SK-N-SH (cell line): ENCODE results near the gene ATXN10. TPM values are rescaled to one million over a fixed set of nuclear protein-coding genes. Genes with fewer than 3 reads are reported as not detected.

Source experiments
- CTCF ChIA-PET: fragments of 300-600, 350-600 bp; formaldehyde crosslinking; extraction: SDS; loops from one replicate; lab custom pipeline; 2021; lab: Yijun Ruan, JAX
- POLR2A ChIA-PET: fragments of 350-600 bp; sonication (Branson Sonifier 250); formaldehyde crosslinking; extraction: SDS; loops from one replicate; lab custom pipeline; 2020; ENCODE audit warnings: antibody characterized with exemption, inconsistent platforms; lab: Yijun Ruan, JAX
- DNase-seq: peaks from one replicate; pipeline ENCODE4 v3.0.0; 2012
- H2AFZ ChIP-seq: fragments of 200-600 bp; sonication (generic); 2 replicates; pipeline ENCODE4 v1.8.1; 2016; ENCODE audit warnings: antibody characterized with exemption, mild to moderate bottlenecking, low read depth
- H3F3A ChIP-seq: fragments of 200-600 bp; sonication (generic); replicated peaks from 2 replicates; pipeline ENCODE3; 2016; ENCODE audit warnings: antibody characterized with exemption, mild to moderate bottlenecking; ENCODE audit not compliant: insufficient read depth
- H3K27ac ChIP-seq, 2 experiments: fragments of 200-500 bp in 1 of 2; fragments of 200-600 bp in 1 of 2; sonication (Bioruptor generic) in 1 of 2; sonication (generic), shearing (Covaris generic) in 1 of 2; 2 replicates each; pipeline versions ENCODE4 v1.5.1 to v1.6.1; 2014 to 2016; ENCODE audit warnings: low read depth in 2 of 2, inconsistent platforms in 1 of 2, low read length in 1 of 2, mild to moderate bottlenecking in 1 of 2, mixed read lengths in 1 of 2
- H3K27me3 ChIP-seq: fragments of 200-600 bp; sonication (generic), shearing (Covaris generic); 2 replicates; pipeline ENCODE4 v1.6.1; 2016; ENCODE audit warnings: mixed run types; ENCODE audit not compliant: insufficient read depth
- H3K36me3 ChIP-seq, 2 experiments: fragments of 200-500 bp in 1 of 2; fragments of 200-600 bp in 1 of 2; sonication (Bioruptor generic) in 1 of 2; sonication (generic) in 1 of 2; replicated peaks in 1 of 2; 2 replicates each; pipeline versions ENCODE3 to v1.5.1; 2014 to 2016; ENCODE audit warnings: low read length in 1 of 2, mild to moderate bottlenecking in 1 of 2; ENCODE audit not compliant: insufficient read depth in 2 of 2, control insufficient read depth in 1 of 2
- H3K4me1 ChIP-seq, 2 experiments: fragments of 200-500 bp in 1 of 2; fragments of 200-600 bp in 1 of 2; sonication (Bioruptor generic) in 1 of 2; sonication (generic), shearing (Covaris generic) in 1 of 2; 2 replicates each; pipeline versions ENCODE4 v1.5.1 to v1.6.1; 2014 to 2016; ENCODE audit warnings: low read depth in 1 of 2, low read length in 1 of 2, mixed run types in 1 of 2; ENCODE audit not compliant: insufficient read depth in 2 of 2, control insufficient read depth in 1 of 2
- H3K4me2 ChIP-seq: fragments of 200-600 bp; sonication (generic), shearing (Covaris generic); 2 replicates; pipeline ENCODE4 v1.6.1; 2017; ENCODE audit warnings: mixed run types
- H3K4me3 ChIP-seq, 2 experiments: fragments of 200-500 bp in 1 of 2; fragments of 200-600 bp in 1 of 2; sonication (Bioruptor generic) in 1 of 2; sonication (generic), shearing (Covaris generic) in 1 of 2; 2 replicates each; pipeline versions ENCODE4 v1.5.1 to v1.8.1; 2014 to 2016; ENCODE audit warnings: low read depth in 2 of 2, inconsistent platforms in 1 of 2, low read length in 1 of 2, mild to moderate bottlenecking in 1 of 2, mixed read lengths in 1 of 2, moderate library complexity in 1 of 2
- H3K79me2 ChIP-seq: fragments of 200-600 bp; sonication (generic); 2 replicates; pipeline ENCODE4 v1.8.1; 2017; ENCODE audit warnings: mild to moderate bottlenecking; ENCODE audit not compliant: insufficient read depth
- H3K9ac ChIP-seq: fragments of 200-600 bp; sonication (generic); 2 replicates; pipeline ENCODE4 v1.6.1; 2017; ENCODE audit warnings: mixed run types
- H3K9me2 ChIP-seq: fragments of 200-600 bp; sonication (generic); 2 replicates; pipeline ENCODE4 v1.6.1; 2017; ENCODE audit warnings: mixed run types
- H3K9me3 ChIP-seq: fragments of 200-600 bp; sonication (generic); 2 replicates; pipeline ENCODE4 v1.6.1; 2017; ENCODE audit warnings: mixed run types, mild to moderate bottlenecking, moderate library complexity
- H4K20me1 ChIP-seq: fragments of 200-600 bp; sonication (generic); 2 replicates; pipeline ENCODE4 v1.6.1; 2017; ENCODE audit warnings: mild to moderate bottlenecking, mixed run types; ENCODE audit not compliant: insufficient read depth
- CHD2 ChIP-seq: fragments of 150-350 bp; IDR thresholded peaks from 2 replicates; pipeline ENCODE4 v1.6.1; 2018; ENCODE audit warnings: low read length; ENCODE audit not compliant: partially characterized antibody
- ELF1 ChIP-seq: IDR thresholded peaks from 2 replicates; pipeline ENCODE4 v1.4.0; 2012
- FOSL2 ChIP-seq: IDR thresholded peaks from 2 replicates; pipeline ENCODE4 v1.4.0; 2012; ENCODE audit warnings: low read depth, mild to moderate bottlenecking, moderate library complexity, borderline replicate concordance
- FOXJ3 ChIP-seq: sonication (generic); formaldehyde crosslinking; IDR thresholded peaks from 2 replicates; pipeline ENCODE4 v1.5.1; 2020; ENCODE audit warnings: mild to moderate bottlenecking, missing genetic modification reagents
- FOXM1 ChIP-seq: IDR thresholded peaks from 2 replicates; pipeline ENCODE4 v1.4.0; 2012; ENCODE audit warnings: low read depth, mild to moderate bottlenecking
- GABPA ChIP-seq: IDR thresholded peaks from 2 replicates; pipeline ENCODE4 v1.4.0; 2012; ENCODE audit warnings: low read depth, mild to moderate bottlenecking
- GATA2 ChIP-seq: sonication (generic); formaldehyde crosslinking; IDR thresholded peaks from 2 replicates; pipeline ENCODE4 v1.5.0; 2020; ENCODE audit warnings: mild to moderate bottlenecking, missing genetic modification reagents
- MEF2A ChIP-seq: IDR thresholded peaks from 2 replicates; pipeline ENCODE4 v1.4.0; 2012; ENCODE audit warnings: low read depth, borderline replicate concordance
- MXI1 ChIP-seq: IDR thresholded peaks from 2 replicates; pipeline ENCODE4 v1.6.1; 2012; ENCODE audit warnings: mild to moderate bottlenecking, low read depth, low read length, improper control_type of control experiment
- NFIC ChIP-seq: IDR thresholded peaks from 2 replicates; pipeline ENCODE4 v1.4.0; 2012; ENCODE audit warnings: borderline replicate concordance
- RAD21 ChIP-seq: IDR thresholded peaks from 2 replicates; pipeline ENCODE4 v1.6.1; 2012; ENCODE audit warnings: mild to moderate bottlenecking, low read length
- RCOR1 ChIP-seq: fragments of 150-350 bp; IDR thresholded peaks from 2 replicates; pipeline ENCODE4 v1.6.1; 2017; ENCODE audit warnings: antibody characterized with exemption, low read length
- RXRA ChIP-seq: IDR thresholded peaks from 2 replicates; pipeline ENCODE4 v1.4.0; 2012; ENCODE audit warnings: low read depth, mild to moderate bottlenecking, borderline replicate concordance
- TCF12 ChIP-seq: IDR thresholded peaks from 2 replicates; pipeline ENCODE4 v1.4.0; 2012
- TEAD4 ChIP-seq: IDR thresholded peaks from 2 replicates; pipeline ENCODE4 v1.4.0; 2012; ENCODE audit warnings: mild to moderate bottlenecking, borderline replicate concordance; ENCODE audit not compliant: insufficient read depth
- YY1 ChIP-seq: IDR thresholded peaks from 2 replicates; pipeline ENCODE4 v1.4.0; 2012; ENCODE audit warnings: low read depth, mild to moderate bottlenecking
- WGBS: methylation state at CpG from one replicate; pipeline ENCODE4 v1.1.6; 2017; ENCODE audit warnings: low lambda C conversion rate; 5-methylcytosine and 5-hydroxymethylcytosine counted together
- polyA plus RNA-seq, 3 experiments: library from polyadenylated mRNA; depleted of rRNA; stranded (reverse); fragments of >200 nt; gene quantifications; 2 replicates each; pipeline ENCODE4 v1.2.3, GENCODE V29; 2012
- TF ChIP-seq, protein P1 (sequence below): IDR thresholded peaks from 2 replicates; pipeline ENCODE4 v1.4.0; 2012; ENCODE audit warnings: low read depth, borderline replicate concordance
- TF ChIP-seq, protein P2 (sequence below): fragments of 200-600 bp; sonication (generic); IDR thresholded peaks from 2 replicates; pipeline ENCODE4 v1.6.1; 2017; ENCODE audit warnings: antibody characterized with exemption, mild to moderate bottlenecking, moderate library complexity
- TF ChIP-seq, protein P3 (sequence below): IDR thresholded peaks from 2 replicates; pipeline ENCODE4 v1.6.1; 2012; ENCODE audit warnings: mild to moderate bottlenecking, low read depth, low read length, moderate library complexity
- TF ChIP-seq, protein P4 (sequence below): fragments of 150-350 bp; IDR thresholded peaks from 2 replicates; pipeline ENCODE4 v1.6.1; 2017; ENCODE audit warnings: antibody characterized with exemption, low read length, low read depth, borderline replicate concordance

ATXN10 gene
- polyA plus RNA-seq, 1 of the 3 experiments (the other 2 are of a cell fraction): 202 TPM

DNA sequence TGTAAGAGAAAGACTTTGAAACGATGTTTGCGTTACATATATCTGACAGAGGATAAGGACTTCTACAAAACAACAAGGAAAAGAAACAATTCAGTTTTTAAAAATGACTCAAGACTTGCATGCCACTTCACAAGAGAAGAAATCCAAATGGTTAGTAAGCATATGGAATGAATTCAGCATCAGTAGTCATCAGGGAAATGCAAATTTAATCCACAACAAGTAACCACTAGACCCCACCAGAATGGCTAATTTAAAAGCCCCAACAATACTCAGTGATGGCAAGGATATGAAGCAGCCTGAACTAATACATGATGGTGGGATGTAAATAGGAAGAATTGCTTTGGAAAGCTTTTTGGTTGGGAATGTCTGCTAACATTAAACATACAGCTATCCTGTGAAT, 142.6 kb downstream of the ATXN10 start:
- Histone ChIP-seq H2AFZ (no peak overlapping the region), H3F3A (no peaks in the 10 kb centered on the region), H3K4me3 (no peak overlapping the region), H3K27me3 (no peaks in the 10 kb centered on the region), H3K79me2 (peaks cover 9% of the 10 kb centered on the region; the same call in 1 of the 2 replicates), H3K4me2 (no peak overlapping the region), H3K4me1 (peaks cover 0 to 18% of the 10 kb centered on the region in 2 experiments; a peak in 1 of 4 replicates), H3K36me3 (peaks cover 37 to 54% of the 10 kb centered on the region in 2 experiments), H3K27ac (no peak overlapping the region), H4K20me1 (0 out of 2 replicates have a peak, but pooled peaks cover 3% of the 10 kb centered on the region), H3K9ac (no peak overlapping the region), H3K9me2 (no peaks in the 10 kb centered on the region), H3K9me3 (no peaks in the 10 kb centered on the region)
- ChIA-PET POLR2A (no interaction called here), CTCF (interaction anchor here (0.8 kb wide), 1 partner anchor 21 kb away, joined by 3 read pairs; no protein-coding TSS in a partner anchor)
- no peak for DNase-seq
- TF ChIP-seq CHD2 (no peak), FOSL2 (no peak), FOXJ3 (CRISPR knock-in tag) (no peak), YY1 (no peak), MEF2A (no peak), GABPA (no peak), TEAD4 (no peak), RAD21 (no peak), GATA2 (CRISPR knock-in tag) (no peak), FOXM1 (no peak), RCOR1 (no peak), NFIC (no peak), TCF12 (no peak), RXRA (no peak), ELF1 (no peak), MXI1 (no peak)
- TF ChIP-seq, protein P1, sequence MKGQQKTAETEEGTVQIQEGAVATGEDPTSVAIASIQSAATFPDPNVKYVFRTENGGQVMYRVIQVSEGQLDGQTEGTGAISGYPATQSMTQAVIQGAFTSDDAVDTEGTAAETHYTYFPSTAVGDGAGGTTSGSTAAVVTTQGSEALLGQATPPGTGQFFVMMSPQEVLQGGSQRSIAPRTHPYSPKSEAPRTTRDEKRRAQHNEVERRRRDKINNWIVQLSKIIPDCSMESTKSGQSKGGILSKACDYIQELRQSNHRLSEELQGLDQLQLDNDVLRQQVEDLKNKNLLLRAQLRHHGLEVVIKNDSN: no peak
- TF ChIP-seq, protein P2, sequence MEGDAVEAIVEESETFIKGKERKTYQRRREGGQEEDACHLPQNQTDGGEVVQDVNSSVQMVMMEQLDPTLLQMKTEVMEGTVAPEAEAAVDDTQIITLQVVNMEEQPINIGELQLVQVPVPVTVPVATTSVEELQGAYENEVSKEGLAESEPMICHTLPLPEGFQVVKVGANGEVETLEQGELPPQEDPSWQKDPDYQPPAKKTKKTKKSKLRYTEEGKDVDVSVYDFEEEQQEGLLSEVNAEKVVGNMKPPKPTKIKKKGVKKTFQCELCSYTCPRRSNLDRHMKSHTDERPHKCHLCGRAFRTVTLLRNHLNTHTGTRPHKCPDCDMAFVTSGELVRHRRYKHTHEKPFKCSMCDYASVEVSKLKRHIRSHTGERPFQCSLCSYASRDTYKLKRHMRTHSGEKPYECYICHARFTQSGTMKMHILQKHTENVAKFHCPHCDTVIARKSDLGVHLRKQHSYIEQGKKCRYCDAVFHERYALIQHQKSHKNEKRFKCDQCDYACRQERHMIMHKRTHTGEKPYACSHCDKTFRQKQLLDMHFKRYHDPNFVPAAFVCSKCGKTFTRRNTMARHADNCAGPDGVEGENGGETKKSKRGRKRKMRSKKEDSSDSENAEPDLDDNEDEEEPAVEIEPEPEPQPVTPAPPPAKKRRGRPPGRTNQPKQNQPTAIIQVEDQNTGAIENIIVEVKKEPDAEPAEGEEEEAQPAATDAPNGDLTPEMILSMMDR: no peak
- TF ChIP-seq, protein P3, sequence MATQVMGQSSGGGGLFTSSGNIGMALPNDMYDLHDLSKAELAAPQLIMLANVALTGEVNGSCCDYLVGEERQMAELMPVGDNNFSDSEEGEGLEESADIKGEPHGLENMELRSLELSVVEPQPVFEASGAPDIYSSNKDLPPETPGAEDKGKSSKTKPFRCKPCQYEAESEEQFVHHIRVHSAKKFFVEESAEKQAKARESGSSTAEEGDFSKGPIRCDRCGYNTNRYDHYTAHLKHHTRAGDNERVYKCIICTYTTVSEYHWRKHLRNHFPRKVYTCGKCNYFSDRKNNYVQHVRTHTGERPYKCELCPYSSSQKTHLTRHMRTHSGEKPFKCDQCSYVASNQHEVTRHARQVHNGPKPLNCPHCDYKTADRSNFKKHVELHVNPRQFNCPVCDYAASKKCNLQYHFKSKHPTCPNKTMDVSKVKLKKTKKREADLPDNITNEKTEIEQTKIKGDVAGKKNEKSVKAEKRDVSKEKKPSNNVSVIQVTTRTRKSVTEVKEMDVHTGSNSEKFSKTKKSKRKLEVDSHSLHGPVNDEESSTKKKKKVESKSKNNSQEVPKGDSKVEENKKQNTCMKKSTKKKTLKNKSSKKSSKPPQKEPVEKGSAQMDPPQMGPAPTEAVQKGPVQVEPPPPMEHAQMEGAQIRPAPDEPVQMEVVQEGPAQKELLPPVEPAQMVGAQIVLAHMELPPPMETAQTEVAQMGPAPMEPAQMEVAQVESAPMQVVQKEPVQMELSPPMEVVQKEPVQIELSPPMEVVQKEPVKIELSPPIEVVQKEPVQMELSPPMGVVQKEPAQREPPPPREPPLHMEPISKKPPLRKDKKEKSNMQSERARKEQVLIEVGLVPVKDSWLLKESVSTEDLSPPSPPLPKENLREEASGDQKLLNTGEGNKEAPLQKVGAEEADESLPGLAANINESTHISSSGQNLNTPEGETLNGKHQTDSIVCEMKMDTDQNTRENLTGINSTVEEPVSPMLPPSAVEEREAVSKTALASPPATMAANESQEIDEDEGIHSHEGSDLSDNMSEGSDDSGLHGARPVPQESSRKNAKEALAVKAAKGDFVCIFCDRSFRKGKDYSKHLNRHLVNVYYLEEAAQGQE: no peak
- TF ChIP-seq, protein P4, sequence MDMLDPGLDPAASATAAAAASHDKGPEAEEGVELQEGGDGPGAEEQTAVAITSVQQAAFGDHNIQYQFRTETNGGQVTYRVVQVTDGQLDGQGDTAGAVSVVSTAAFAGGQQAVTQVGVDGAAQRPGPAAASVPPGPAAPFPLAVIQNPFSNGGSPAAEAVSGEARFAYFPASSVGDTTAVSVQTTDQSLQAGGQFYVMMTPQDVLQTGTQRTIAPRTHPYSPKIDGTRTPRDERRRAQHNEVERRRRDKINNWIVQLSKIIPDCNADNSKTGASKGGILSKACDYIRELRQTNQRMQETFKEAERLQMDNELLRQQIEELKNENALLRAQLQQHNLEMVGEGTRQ: no peak
- 96% methylated on average over 2 of the region's 2 CpGs for WGBS
